Skin of body (tissue), 2 donors: ENCODE data around the gene MORN1. TPM values are rescaled to one million over a fixed set of nuclear protein-coding genes. Genes with fewer than 3 reads are reported as not detected.
"Not testable (repeated sequence)": the region's sequence is repeated elsewhere in the genome, so short reads cannot be mapped to it uniquely, and the experiment has no call there.

Experiments
- DNase-seq: peaks from one replicate; lab custom pipeline; 2025; lab: John Stamatoyannopoulos, UW
- total RNA-seq: library from RNA; depleted of rRNA; stranded (reverse); fragments of >200 nt; gene quantifications from one replicate; pipeline ENCODE4 v1.2.3, GENCODE V29; 2014

Gene MORN1
- total RNA-seq, 1 donor from 2014 or later = 10.3 TPM

GRCh38 chr1:2341706-2342383 is 49.5 kb downstream of the MORN1 start:
- DNase-seq = no peak

GRCh38 chr1:2340918-2341254 is 50.5 kb downstream of the MORN1 start:
- no peak for DNase-seq

GRCh38 chr1:2340086-2340917 is 51.1 kb downstream of the MORN1 start:
- no peak for DNase-seq

- no peak for DNase-seq
Measured at GRCh38 chr1:2339206-2340085, 51.9 kb downstream of the MORN1 start.

DNA sequence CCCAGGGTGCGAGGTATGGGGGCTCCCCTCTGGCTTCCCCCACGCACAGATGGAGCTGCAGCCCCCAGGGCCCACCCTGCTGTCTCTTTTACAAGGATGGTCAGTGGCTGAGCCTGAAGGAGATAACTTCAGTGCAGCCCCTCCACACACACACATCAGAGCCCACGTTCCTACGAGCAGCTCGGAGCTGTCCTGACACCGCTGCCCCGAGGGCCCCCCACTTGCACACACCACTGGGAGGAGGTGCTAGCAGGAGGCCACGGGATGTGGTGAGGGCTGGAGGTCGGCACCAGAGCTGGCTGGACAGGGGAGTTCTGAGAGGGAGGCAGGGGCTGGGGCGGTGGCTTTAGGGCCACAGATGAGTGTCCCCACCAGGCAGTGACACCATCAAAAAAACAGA is 53.9 kb downstream of the MORN1 start:
- no peak for DNase-seq

- DNase-seq = no peak
Measured at GRCh38 chr1:2337081-2337480, 54.3 kb downstream of the MORN1 start.

GRCh38 chr1:2336499-2336898 is 54.9 kb downstream of the MORN1 start:
- DNase-seq = no peak

GRCh38 chr1:2335721-2336455 is 55.5 kb downstream of the MORN1 start:
- DNase-seq = no peak

DNA sequence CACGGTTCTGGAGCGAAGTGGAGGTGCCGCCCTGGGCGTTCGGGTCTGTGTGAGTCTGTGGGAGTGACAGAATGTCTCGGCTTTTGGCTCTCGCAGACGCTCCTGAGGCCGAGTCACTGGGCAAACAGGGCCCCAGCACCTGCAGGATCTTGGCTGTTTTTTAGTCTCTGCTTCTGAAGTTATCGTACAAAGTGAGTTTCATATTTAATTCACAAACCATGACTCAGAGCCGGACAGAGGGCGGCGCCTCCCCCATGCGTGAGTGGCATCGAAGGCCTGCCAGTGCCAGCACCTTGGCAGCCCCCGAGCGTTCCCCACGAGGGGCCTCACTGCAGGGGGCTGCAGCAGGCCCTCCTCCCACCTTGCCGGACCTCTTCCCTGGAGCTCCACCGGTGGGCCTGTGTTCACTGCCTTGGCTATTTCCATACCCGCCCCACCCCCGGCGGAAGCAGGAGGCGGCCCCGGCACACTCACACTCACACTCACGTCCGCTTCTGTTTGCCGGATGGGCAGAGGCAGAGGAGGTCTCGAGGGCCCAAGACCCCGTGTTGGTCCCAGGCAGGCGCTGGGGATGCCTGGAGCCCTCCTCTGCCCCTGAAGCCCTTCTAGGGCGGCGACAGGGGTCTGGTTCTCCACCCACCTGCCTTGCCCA is 56.3 kb downstream of the MORN1 start:
- no peak for DNase-seq

DNA sequence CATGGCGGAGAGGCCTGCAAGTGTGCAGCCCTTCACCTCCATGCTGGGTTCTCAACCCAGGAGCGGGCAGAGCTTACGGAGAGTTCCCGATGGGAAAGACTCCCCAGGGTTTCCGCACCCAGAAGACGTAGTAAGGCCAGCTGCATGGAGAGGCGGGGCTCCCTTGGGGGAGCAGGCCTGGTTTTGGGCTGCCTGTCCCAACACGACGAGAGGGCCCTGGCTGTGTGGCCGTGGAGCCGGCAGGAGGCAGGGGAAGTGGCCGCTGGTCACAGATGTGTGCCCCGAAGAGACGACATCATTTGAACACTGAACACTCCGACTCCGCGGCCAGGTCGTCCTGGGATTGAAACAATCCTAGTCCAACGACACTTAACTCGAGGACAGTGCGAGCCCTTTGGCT is 57.0 kb downstream of the MORN1 start:
- DNase-seq = no peak

GRCh38 chr1:2331580-2331979 is 59.8 kb downstream of the MORN1 start:
- not testable (repeated sequence) for DNase-seq

- DNase-seq = no peak
Measured at GRCh38 chr1:2331200-2331544, 60.2 kb downstream of the MORN1 start.

GRCh38 chr1:2330519-2331199 is 60.7 kb downstream of the MORN1 start:
- DNase-seq = peak; percentile 89

DNA sequence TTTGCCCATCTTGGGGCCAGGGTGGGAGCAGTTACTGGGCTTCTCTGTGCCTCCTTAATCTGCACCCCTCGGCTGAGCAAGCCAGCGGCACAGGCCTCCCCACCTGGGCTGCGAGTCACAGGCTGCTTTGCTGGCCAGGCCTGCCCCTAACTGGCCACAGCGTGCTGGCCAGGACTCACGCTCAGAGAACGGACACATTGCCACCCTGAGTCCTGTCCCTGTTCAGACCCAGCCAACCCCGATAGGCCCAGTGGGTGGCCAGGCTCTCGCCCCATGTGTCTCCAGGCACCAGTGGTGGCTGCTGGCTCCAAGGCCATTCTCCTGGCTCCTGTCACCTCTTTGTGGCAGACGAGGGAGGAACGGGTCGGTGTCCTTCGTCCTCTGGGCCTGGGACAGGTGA is 61.3 kb downstream of the MORN1 start:
- no peak for DNase-seq

- no peak for DNase-seq
Measured at GRCh38 chr1:2328676-2329455, 62.5 kb downstream of the MORN1 start.

- no peak for DNase-seq
Measured at GRCh38 chr1:2327841-2328240, 63.5 kb downstream of the MORN1 start.

- not testable (repeated sequence) for DNase-seq
Measured at GRCh38 chr1:2327162-2327561, 64.2 kb downstream of the MORN1 start.

DNA sequence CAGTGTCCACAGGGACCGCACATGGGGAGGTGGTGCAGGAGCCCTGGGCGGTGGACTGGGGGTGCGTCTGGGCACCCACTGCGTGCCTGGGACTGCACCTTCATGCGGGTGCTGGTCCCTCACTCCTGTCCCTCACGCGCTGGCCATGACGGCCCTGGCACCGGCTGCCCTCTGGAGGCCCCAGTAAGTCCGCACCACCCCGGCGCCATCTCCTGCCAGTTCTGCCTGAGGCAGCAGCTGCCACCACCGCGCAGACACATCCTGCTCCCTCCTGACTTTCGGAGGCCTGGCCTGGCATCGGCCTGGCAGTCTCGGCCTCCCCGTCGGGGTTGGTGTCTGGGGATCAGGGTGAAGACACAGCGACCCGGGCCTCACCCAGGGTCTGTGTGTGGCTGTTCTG is 64.8 kb downstream of the MORN1 start:
- DNase-seq = no peak

DNA sequence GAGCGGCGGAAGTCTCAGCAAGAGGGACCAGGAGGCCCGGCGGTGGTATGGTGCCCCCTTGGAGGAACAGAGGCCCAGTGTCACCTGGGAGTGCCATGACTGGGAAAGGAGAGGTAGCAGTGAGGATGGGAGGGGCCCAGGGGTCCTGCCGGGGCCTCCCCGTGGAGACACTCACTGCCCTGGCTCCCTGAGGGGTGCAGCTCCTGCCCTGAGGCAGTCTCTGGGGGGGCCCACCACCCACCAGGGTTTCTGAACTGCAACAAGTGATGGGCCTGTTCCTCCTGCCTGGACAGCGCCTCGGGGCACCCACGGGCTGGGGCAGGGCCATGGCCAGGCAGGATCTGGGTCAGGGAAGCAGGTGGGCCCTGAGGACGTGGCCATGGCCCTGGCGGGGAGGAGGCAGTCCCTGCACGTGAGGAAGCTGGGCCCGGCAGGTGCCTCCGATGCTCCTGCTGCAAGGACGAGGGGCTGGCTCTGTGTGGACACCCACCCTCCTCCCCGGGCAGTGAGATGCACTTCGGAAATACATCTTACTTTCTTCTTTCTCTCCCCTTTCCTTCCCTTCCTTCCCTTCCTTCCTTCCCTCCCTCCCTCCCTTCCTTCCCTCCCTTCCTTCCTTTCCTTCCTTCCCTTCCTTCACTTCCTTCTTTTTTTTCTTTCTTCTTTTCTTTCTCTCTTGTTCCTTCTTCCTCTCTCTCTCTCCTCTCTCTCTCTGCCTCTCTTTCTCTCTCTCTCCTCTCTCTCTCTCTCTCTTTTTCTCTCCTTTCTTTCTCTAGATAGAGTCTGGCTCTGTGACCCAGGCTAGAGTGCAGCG is 66.6 kb downstream of the MORN1 start:
- no peak for DNase-seq
